Right lobe of liver (tissue), 4 donors: ENCODE results near the gene RPS19.

Source experiments
- POLR2A ChIP-seq: fragments of 450-650 bp; IDR thresholded peaks from one replicate; pipeline ENCODE4 v1.6.1; 2017; ENCODE audit warnings: antibody characterized with exemption, mild to moderate bottlenecking
- TF ChIP-seq, protein P1 (sequence below), 4 donors: fragments of 200-600 bp in 3 of 4; fragments of 450-650 bp in 1 of 4; IDR thresholded peaks; one replicate each; pipeline versions ENCODE4 v1.5.1 to v1.8.0; 2016 to 2022; ENCODE audit warnings: antibody characterized with exemption in 4 of 4, mild to moderate bottlenecking in 2 of 4
- donor health status: DM: no; HTN: no; CAD: no.
- donor health status: DM: no; HTN: no; CAD: no.
- donor health status: DM: no; HTN: yes; CAD: no.

DNA sequence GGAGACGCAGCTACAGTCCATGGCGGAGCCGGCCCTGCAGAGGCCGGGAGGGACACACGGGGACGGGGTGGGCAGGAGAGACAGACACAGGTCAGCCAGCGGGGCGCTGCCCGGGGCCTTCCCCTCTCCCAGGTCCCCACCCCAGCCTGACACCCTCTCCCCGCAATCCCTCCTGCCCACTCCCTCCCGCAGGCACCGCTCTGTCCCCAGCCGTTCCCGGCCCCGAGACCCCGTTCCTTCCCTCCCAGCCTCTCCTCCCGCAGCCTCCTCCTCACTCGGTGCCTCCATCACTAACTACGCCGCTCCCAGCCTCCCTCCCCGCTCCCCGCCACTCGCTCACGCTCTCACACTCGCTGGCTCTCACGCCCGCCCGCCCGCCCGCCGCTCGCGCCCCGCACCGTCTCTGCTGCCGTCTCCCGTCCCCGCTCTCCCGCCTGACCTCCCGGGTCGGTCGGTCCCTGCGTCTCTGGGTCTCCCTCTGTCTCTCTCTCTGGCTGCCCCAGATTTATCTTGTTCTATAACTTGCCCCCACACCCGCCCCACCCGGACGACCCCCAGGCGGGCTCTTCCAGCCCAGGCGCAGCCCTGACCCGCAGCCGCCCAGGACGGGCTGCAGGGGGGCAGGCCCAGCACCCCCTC lies 53.0 kb downstream of the RPS19 start:
- TF ChIP-seq, protein P1, sequence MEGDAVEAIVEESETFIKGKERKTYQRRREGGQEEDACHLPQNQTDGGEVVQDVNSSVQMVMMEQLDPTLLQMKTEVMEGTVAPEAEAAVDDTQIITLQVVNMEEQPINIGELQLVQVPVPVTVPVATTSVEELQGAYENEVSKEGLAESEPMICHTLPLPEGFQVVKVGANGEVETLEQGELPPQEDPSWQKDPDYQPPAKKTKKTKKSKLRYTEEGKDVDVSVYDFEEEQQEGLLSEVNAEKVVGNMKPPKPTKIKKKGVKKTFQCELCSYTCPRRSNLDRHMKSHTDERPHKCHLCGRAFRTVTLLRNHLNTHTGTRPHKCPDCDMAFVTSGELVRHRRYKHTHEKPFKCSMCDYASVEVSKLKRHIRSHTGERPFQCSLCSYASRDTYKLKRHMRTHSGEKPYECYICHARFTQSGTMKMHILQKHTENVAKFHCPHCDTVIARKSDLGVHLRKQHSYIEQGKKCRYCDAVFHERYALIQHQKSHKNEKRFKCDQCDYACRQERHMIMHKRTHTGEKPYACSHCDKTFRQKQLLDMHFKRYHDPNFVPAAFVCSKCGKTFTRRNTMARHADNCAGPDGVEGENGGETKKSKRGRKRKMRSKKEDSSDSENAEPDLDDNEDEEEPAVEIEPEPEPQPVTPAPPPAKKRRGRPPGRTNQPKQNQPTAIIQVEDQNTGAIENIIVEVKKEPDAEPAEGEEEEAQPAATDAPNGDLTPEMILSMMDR (IDR thresholded peaks at IDR 0.05), result no peak
- no peak for TF ChIP-seq POLR2A
